A673 (cell line): ENCODE results near the gene KRTAP10-7. TPM values are rescaled to one million over a fixed set of nuclear protein-coding genes. Genes with fewer than 3 reads are reported as not detected.

ENCODE experiments used
- BruUV-seq: library from RNA; stranded (reverse); fragments of 400-500 nt; replicated peaks from 2 replicates; lab custom pipeline; 2021; lab: Mats Ljungman, UMichigan
- CTCF ChIA-PET: fragments of 300-600 bp; sonication (Branson Sonifier 250); formaldehyde crosslinking; loops from one replicate; lab custom pipeline; 2022; ENCODE audit warnings: antibody characterized with exemption; lab: Charles Lee
- POLR2A ChIA-PET: fragments of 300-600 bp; sonication (Branson Sonifier 250); formaldehyde crosslinking; loops from one replicate; lab custom pipeline; 2022; ENCODE audit warnings: antibody characterized with exemption; ENCODE audit not compliant: low non-redundant PET; lab: Charles Lee
- DNase-seq: peaks from one replicate; pipeline ENCODE4 v3.0.0-alpha.2; 2015; ENCODE audit warnings: low spot score
- H3K27ac ChIP-seq: fragments of 200-600 bp; sonication (generic); 2 replicates; pipeline ENCODE4 v1.5.1; 2016; ENCODE audit warnings: mixed run types, low read depth, mild to moderate bottlenecking, mixed read lengths, antibody characterized with exemption, low read length; ENCODE audit not compliant: poor library complexity, severe bottlenecking
- H3K27me3 ChIP-seq: fragments of 200-600 bp; sonication (generic); replicated peaks from 2 replicates; pipeline ENCODE4 v1.6.1; 2017; ENCODE audit warnings: mixed run types, low read depth, mild to moderate bottlenecking, mixed read lengths, antibody characterized with exemption, low read length; ENCODE audit not compliant: insufficient read depth, poor library complexity
- H3K36me3 ChIP-seq: fragments of 200-600 bp; sonication (generic); 2 replicates; pipeline ENCODE4 v1.6.1; 2016; ENCODE audit warnings: mixed run types, mild to moderate bottlenecking, mixed read lengths, antibody characterized with exemption, low read length; ENCODE audit not compliant: insufficient read depth, poor library complexity, severe bottlenecking
- H3K4me1 ChIP-seq: fragments of 200-600 bp; sonication (generic); 2 replicates; pipeline ENCODE4 v1.6.1; 2017; ENCODE audit warnings: mixed run types, mild to moderate bottlenecking, mixed read lengths, antibody characterized with exemption, low read length; ENCODE audit not compliant: insufficient read depth, poor library complexity, severe bottlenecking
- H3K4me3 ChIP-seq: fragments of 200-600 bp; sonication (generic); 2 replicates; pipeline ENCODE4 v1.5.1; 2016; ENCODE audit warnings: low read depth, mixed run types, mild to moderate bottlenecking, mixed read lengths, low read length; ENCODE audit not compliant: poor library complexity, severe bottlenecking
- H3K9me3 ChIP-seq: fragments of 200-600 bp; sonication (generic); 2 replicates; pipeline ENCODE4 v1.6.1; 2016; ENCODE audit warnings: mixed run types, low read depth, mild to moderate bottlenecking, mixed read lengths, antibody characterized with exemption, low read length; ENCODE audit not compliant: poor library complexity, severe bottlenecking
- CTCF ChIP-seq: fragments of 300-800, 200-600 bp; sonication (generic); conservative IDR thresholded peaks from 2 replicates; pipeline ENCODE4 v1.5.1; 2017; ENCODE audit warnings: low read depth, mild to moderate bottlenecking, antibody characterized with exemption, low read length, moderate library complexity, mixed read lengths
- EZH2 ChIP-seq: fragments of 200-600 bp; sonication (generic); IDR thresholded peaks from 2 replicates; pipeline ENCODE4 v1.6.1; 2017; ENCODE audit warnings: borderline replicate concordance, low read depth, mild to moderate bottlenecking, mixed read lengths, antibody characterized with exemption, low read length; ENCODE audit not compliant: poor library complexity, severe bottlenecking
- intact Hi-C: fragments of 100-400 bp; cut with micrococcal nuclease; formaldehyde crosslinking; loops from one replicate; pipeline ENCODE4 v1.10.0; 2022; ENCODE audit not compliant: unreplicated experiment
- total RNA-seq: library from RNA; stranded (reverse); gene quantifications from 2 replicates; pipeline ENCODE4 v1.2.3, GENCODE V29; 2021

KRTAP10-7 gene
- total RNA-seq, 1 experiment from 2014 or later: not detected

GRCh38 chr21:44612029-44612486 lies 11.7 kb downstream of the KRTAP10-7 start, which contains the start of gene KRTAP10-8:
KRTAP10-8 (plus strand) TSS chr21:44612079; CDS start chr21:44612101, 22 bp downstream.
- Histone ChIP-seq H3K27me3 (no peaks in the 10 kb centered on the region), H3K4me1 (no peaks in the 10 kb centered on the region), H3K4me3 (no peak within 1 kb of the TSS), H3K36me3 (no peaks in the 10 kb centered on the region), H3K9me3 (peaks cover 25% of the 10 kb centered on the region), H3K27ac (no peak within 1 kb of the TSS)
- ChIA-PET POLR2A (no interaction called here), CTCF (no interaction called here)
- no peak for DNase-seq
- no peak for TF ChIP-seq CTCF
- TF ChIP-seq EZH2: no peak
- BruUV-seq: no TSS peak
- intact Hi-C loops: no loop called here

- CTCF ChIA-PET: no interaction called here
- Histone ChIP-seq H3K9me3 (peaks cover 25% of the 10 kb centered on the region), H3K4me1 (no peaks in the 10 kb centered on the region), H3K27ac (no peak overlapping the region), H3K36me3 (no peaks in the 10 kb centered on the region), H3K4me3 (no peak overlapping the region), H3K27me3 (no peaks in the 10 kb centered on the region)
- intact Hi-C loops: no loop called here
- POLR2A ChIA-PET: no interaction called here
- DNase-seq: no peak
- BruUV-seq: no TSS peak
- TF ChIP-seq EZH2 (no peak), CTCF (no peak)
Observed at GRCh38 chr21:44612669-44613229, 12.4 kb downstream of the KRTAP10-7 start.

- no peaks in the 10 kb centered on the region for H3K4me1 ChIP-seq
- DNase-seq: no peak
- intact Hi-C loops: no loop called here
- no peaks in the 10 kb centered on the region for H3K27me3 ChIP-seq
- no peak overlapping the region for H3K27ac ChIP-seq
- no peaks in the 10 kb centered on the region for H3K36me3 ChIP-seq
- POLR2A ChIA-PET: no interaction called here
- H3K4me3 ChIP-seq: no peak overlapping the region
- CTCF ChIA-PET: no interaction called here
- BruUV-seq: no TSS peak
- TF ChIP-seq CTCF: no peak
- TF ChIP-seq EZH2: no peak
- peaks cover 25% of the 10 kb centered on the region for H3K9me3 ChIP-seq
Observed at GRCh38 chr21:44613386-44614155, 13.2 kb downstream of the KRTAP10-7 start.
